H1 (cell line): ENCODE measurements around the gene NR3C1.

Experiments used
- CTCF ChIP-seq, 3 experiments: IDR thresholded peaks; 1 replicate in 2 of 3; 2 replicates in 1 of 3; pipeline versions ENCODE4 v1.5.1 to v1.6.1; 2011; ENCODE audit warnings: low read length in 3 of 3, mild to moderate bottlenecking in 3 of 3, inconsistent platforms in 2 of 3, low read depth in 1 of 3, moderate library complexity in 1 of 3; ENCODE audit not compliant: insufficient read depth in 1 of 3; ENCODE audit errors: control extremely low read depth in 1 of 3
- EP300 ChIP-seq, 2 experiments: IDR thresholded peaks; 1 replicate in 1 of 2; 2 replicates in 1 of 2; pipeline ENCODE4 v1.6.1; 2011 to 2012; ENCODE audit warnings: low read depth in 2 of 2, low read length in 2 of 2, mild to moderate bottlenecking in 2 of 2, borderline replicate concordance in 1 of 2, inconsistent platforms in 1 of 2, moderate library complexity in 1 of 2
- EZH2 ChIP-seq: fragments of 200-600 bp; sonication (generic); IDR thresholded peaks from 2 replicates; pipeline ENCODE4 v1.7.1; 2012; ENCODE audit warnings: low read depth, mild to moderate bottlenecking, moderate library complexity, low read length, inconsistent platforms; ENCODE audit not compliant: severe bottlenecking
- HDAC6 ChIP-seq: IDR thresholded peaks from one replicate; pipeline ENCODE4 v1.7.1; 2012; ENCODE audit warnings: low read depth, mild to moderate bottlenecking, inconsistent platforms, low read length, moderate library complexity
- JUND ChIP-seq: IDR thresholded peaks from 2 replicates; pipeline ENCODE4 v1.6.1; 2011; ENCODE audit warnings: mild to moderate bottlenecking, improper control_type of control experiment, low read length
- POLR2AphosphoS5 ChIP-seq: IDR thresholded peaks from 2 replicates; pipeline ENCODE4 v1.6.1; 2011; ENCODE audit warnings: low read depth, low read length
- RAD21 ChIP-seq, 2 experiments: IDR thresholded peaks in 1 of 2; conservative IDR thresholded peaks in 1 of 2; 2 replicates each; pipeline ENCODE4 v1.6.1; 2011; ENCODE audit warnings: low read depth in 2 of 2, low read length in 2 of 2, improper control_type of control experiment in 1 of 2, inconsistent platforms in 1 of 2, mild to moderate bottlenecking in 1 of 2, moderate library complexity in 1 of 2
- TEAD4 ChIP-seq: IDR thresholded peaks from 2 replicates; pipeline ENCODE4 v1.6.1; 2012; ENCODE audit warnings: low read depth, low read length, inconsistent platforms, mixed read lengths
- ZNF274 ChIP-seq: IDR thresholded peaks from 2 replicates; pipeline ENCODE4 v1.7.0; 2012; ENCODE audit warnings: low read length, borderline replicate concordance; ENCODE audit errors: extremely low read depth

- no peak for TF ChIP-seq CTCF (IDR thresholded peaks at IDR 0.05; ENCODE audit: control extremely low read depth in 1 of 3, insufficient read depth in 1 of 3, low read depth in 1 of 3, low read length in 3 of 3)
- no peak for TF ChIP-seq RAD21 (IDR thresholded peaks at IDR 0.05 in 1 of 2, conservative IDR thresholded peaks at IDR 0.05 in 1 of 2; ENCODE audit: low read depth in 2 of 2, low read length in 2 of 2)
- no peak for TF ChIP-seq JUND
- TF ChIP-seq EP300 (IDR thresholded peaks at IDR 0.05; ENCODE audit: borderline replicate concordance in 1 of 2, low read depth in 2 of 2, low read length in 2 of 2) = no peak
- no peak for TF ChIP-seq POLR2AphosphoS5
- no peak for TF ChIP-seq TEAD4
- TF ChIP-seq EZH2 = no peak
- no peak for TF ChIP-seq HDAC6
- no peak for TF ChIP-seq ZNF274
These were observed 122.3 kb downstream of the NR3C1 start for GRCh38 chr5:143281226-143281625.
